ENCODE results near the gene ARHGEF19.
"Not testable (repeated sequence)": the region's sequence is repeated elsewhere in the genome, so short reads cannot be mapped to it uniquely, and the experiment has no call there.

Gene ARHGEF19

GRCh38 chr1:16204634-16205333 is 7.7 kb downstream of the ARHGEF19 start:
- DNase-seq (ENCODE audit: low read depth in 3 of 3): no peak

GRCh38 chr1:16204216-16204615 is 8.2 kb downstream of the ARHGEF19 start:
- DNase-seq (ENCODE audit: low read depth in 3 of 3): no peak

GRCh38 chr1:16203550-16203949 is 8.9 kb downstream of the ARHGEF19 start:
- no peak for DNase-seq (ENCODE audit: low read depth in 3 of 3)

- no peak for DNase-seq (ENCODE audit: low read depth in 3 of 3)
Observed at GRCh38 chr1:16202281-16203210, 9.9 kb downstream of the ARHGEF19 start.

- no peak for DNase-seq (ENCODE audit: low read depth in 3 of 3)
Observed at GRCh38 chr1:16199700-16200099, 12.8 kb downstream of the ARHGEF19 start.

GRCh38 chr1:16199157-16199501 is 13.3 kb downstream of the ARHGEF19 start:
- no peak for DNase-seq (ENCODE audit: low read depth in 3 of 3)

GRCh38 chr1:16198444-16199156 is 13.9 kb downstream of the ARHGEF19 start:
- no peak for DNase-seq (ENCODE audit: low read depth in 3 of 3)

- DNase-seq (ENCODE audit: low read depth in 3 of 3): no peak
Observed at GRCh38 chr1:16196874-16197273, 15.6 kb downstream of the ARHGEF19 start.

GRCh38 chr1:16196139-16196538 is 16.3 kb downstream of the ARHGEF19 start:
- not testable (repeated sequence) for DNase-seq (ENCODE audit: low read depth in 3 of 3)

GRCh38 chr1:16195518-16195905 is 16.9 kb downstream of the ARHGEF19 start:
- DNase-seq (ENCODE audit: low read depth in 3 of 3): no peak

GRCh38 chr1:16191916-16192546 is 20.4 kb downstream of the ARHGEF19 start:
- DNase-seq (ENCODE audit: low read depth in 3 of 3): no peak

- DNase-seq (ENCODE audit: low read depth in 3 of 3): no peak
Observed at GRCh38 chr1:16191309-16191708, 21.1 kb downstream of the ARHGEF19 start.

GRCh38 chr1:16189921-16190621 is 22.4 kb downstream of the ARHGEF19 start:
- no peak for DNase-seq (ENCODE audit: low read depth in 3 of 3)

GRCh38 chr1:16189003-16189402 is 23.4 kb downstream of the ARHGEF19 start:
- no peak for DNase-seq (ENCODE audit: low read depth in 3 of 3)

- peak; percentile 62 to 63 (median 62) for DNase-seq (ENCODE audit: low read depth in 3 of 3)
Observed at GRCh38 chr1:16187748-16188401, 24.6 kb downstream of the ARHGEF19 start.

- DNase-seq (ENCODE audit: low read depth in 3 of 3): no peak
Observed at GRCh38 chr1:16186655-16187235, 25.7 kb downstream of the ARHGEF19 start.

GRCh38 chr1:16184557-16185303 is 27.7 kb downstream of the ARHGEF19 start:
- DNase-seq (ENCODE audit: low read depth in 3 of 3): no peak

- DNase-seq (ENCODE audit: low read depth in 3 of 3): no peak
Observed at GRCh38 chr1:16183765-16184556, 28.5 kb downstream of the ARHGEF19 start.

GRCh38 chr1:16183179-16183578 is 29.3 kb downstream of the ARHGEF19 start:
- no peak for DNase-seq (ENCODE audit: low read depth in 3 of 3)

Measured in stimulated activated CD4-positive, alpha-beta T cell treated with anti-CD3 and anti-CD28 coated beads, TNF-alpha, amount 100 ng/mL, for 48 hours (primary cell).